ENCODE measurements around the gene TMEM132E.

- no peak for TF ChIP-seq BMI1 (IDR thresholded peaks at IDR 0.05; ENCODE audit: borderline replicate concordance)
- TF ChIP-seq CTCF (IDR thresholded peaks at IDR 0.05 in 2 of 3, conservative IDR thresholded peaks at IDR 0.05 in 1 of 3; ENCODE audit: control insufficient read depth in 2 of 3, extremely low read depth in 1 of 3, insufficient read depth in 1 of 3, low read depth in 3 of 3, low read length in 3 of 3), result no peak
- no peak for TF ChIP-seq JUNB (IDR thresholded peaks at IDR 0.05)
- no peak for TF ChIP-seq CBX5 (IDR thresholded peaks at IDR 0.05; ENCODE audit: low read depth)
- TF ChIP-seq SUZ12 (IDR thresholded peaks at IDR 0.05; ENCODE audit: unreplicated experiment), result no peak
- TF ChIP-seq TCF12 (IDR thresholded peaks at IDR 0.05; ENCODE audit: low read depth, low read length), result no peak
- no peak for TF ChIP-seq MXI1 (IDR thresholded peaks at IDR 0.05; ENCODE audit: low read depth, low read length)
- no peak for TF ChIP-seq BRCA1 (IDR thresholded peaks at IDR 0.05; ENCODE audit: low read depth, low read length)
- TF ChIP-seq ELK1 (IDR thresholded peaks at IDR 0.05; ENCODE audit: low read depth, low read length), result no peak
- no peak for TF ChIP-seq ZBTB33 (IDR thresholded peaks at IDR 0.05)
Measured at GRCh38 chr17:34567691-34568465, 11.5 kb upstream of the TMEM132E start.

Measured in GM12878 (cell line).